ENCODE results near the gene MT4.

Gene MT4

DNA sequence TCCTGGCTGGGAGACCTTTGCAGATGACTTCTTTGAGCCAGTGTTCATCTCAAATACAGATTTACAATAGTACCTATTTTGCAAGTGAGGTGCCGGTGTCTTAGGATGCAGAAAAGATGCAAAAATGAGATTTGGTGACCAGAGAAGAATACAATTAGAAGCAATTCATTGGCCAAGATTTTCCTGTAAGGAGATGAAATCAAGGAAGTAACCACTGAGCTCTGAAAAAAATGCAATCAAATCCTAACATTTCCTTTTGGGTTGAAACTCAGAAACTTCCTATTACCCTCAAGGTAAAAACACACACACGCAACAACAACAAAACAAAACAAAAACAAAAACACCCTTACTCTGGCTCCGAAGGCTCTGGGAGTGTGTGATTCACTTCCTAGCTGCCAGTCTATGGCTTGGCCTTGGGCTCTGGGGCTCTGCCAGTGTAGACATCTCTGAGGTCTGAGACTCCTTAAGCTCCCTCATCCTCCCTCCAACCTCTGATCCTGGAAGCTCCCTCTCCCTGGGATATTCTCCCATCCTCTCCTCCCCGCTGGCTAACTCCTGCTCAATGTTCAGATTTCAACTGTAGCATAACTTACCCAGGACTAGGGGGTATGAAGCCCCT, 16.8 kb upstream of the MT4 start:
- peaks cover 19% of the 10 kb centered on the region for H3K4me1 ChIP-seq (ENCODE audit: insufficient read depth, low read length)
- no peaks in the 10 kb centered on the region for H3K9me3 ChIP-seq (ENCODE audit: control insufficient read depth, insufficient read depth, low read length)
- H3K36me3 ChIP-seq (ENCODE audit: insufficient read depth, low read length) = no peaks in the 10 kb centered on the region
- H3K9ac ChIP-seq (ENCODE audit: low read depth, low read length) = peak overlapping the region; percentile 5; the same call in 1 of the 2 replicates

- H3K9me3 ChIP-seq (ENCODE audit: control insufficient read depth, insufficient read depth, low read length) = no peaks in the 10 kb centered on the region
- H3K9ac ChIP-seq (ENCODE audit: low read depth, low read length) = no peak overlapping the region
- no peaks in the 10 kb centered on the region for H3K36me3 ChIP-seq (ENCODE audit: insufficient read depth, low read length)
- peaks cover 19% of the 10 kb centered on the region for H3K4me1 ChIP-seq (ENCODE audit: insufficient read depth, low read length)
Observed at GRCh38 chr16:56549161-56549560, 15.7 kb upstream of the MT4 start.

- H3K4me1 ChIP-seq (ENCODE audit: insufficient read depth, low read length) = peaks cover 19% of the 10 kb centered on the region
- H3K9me3 ChIP-seq (ENCODE audit: control insufficient read depth, insufficient read depth, low read length) = no peaks in the 10 kb centered on the region
- H3K9ac ChIP-seq (ENCODE audit: low read depth, low read length) = no peak overlapping the region
- no peaks in the 10 kb centered on the region for H3K36me3 ChIP-seq (ENCODE audit: insufficient read depth, low read length)
Observed at GRCh38 chr16:56549744-56550385, 15.0 kb upstream of the MT4 start.

- no peak overlapping the region for H3K9ac ChIP-seq (ENCODE audit: low read depth, low read length)
- no peaks in the 10 kb centered on the region for H3K9me3 ChIP-seq (ENCODE audit: control insufficient read depth, insufficient read depth, low read length)
- no peaks in the 10 kb centered on the region for H3K36me3 ChIP-seq (ENCODE audit: insufficient read depth, low read length)
- peaks cover 14% of the 10 kb centered on the region for H3K4me1 ChIP-seq (ENCODE audit: insufficient read depth, low read length)
Observed at GRCh38 chr16:56551796-56552738, 12.8 kb upstream of the MT4 start.

GRCh38 chr16:56554441-56554840, 10.4 kb upstream of the MT4 start:
- H3K36me3 ChIP-seq (ENCODE audit: insufficient read depth, low read length) = no peaks in the 10 kb centered on the region
- no peaks in the 10 kb centered on the region for H3K9me3 ChIP-seq (ENCODE audit: control insufficient read depth, insufficient read depth, low read length)
- H3K9ac ChIP-seq (ENCODE audit: low read depth, low read length) = no peak overlapping the region
- no peaks in the 10 kb centered on the region for H3K4me1 ChIP-seq (ENCODE audit: insufficient read depth, low read length)

DNA sequence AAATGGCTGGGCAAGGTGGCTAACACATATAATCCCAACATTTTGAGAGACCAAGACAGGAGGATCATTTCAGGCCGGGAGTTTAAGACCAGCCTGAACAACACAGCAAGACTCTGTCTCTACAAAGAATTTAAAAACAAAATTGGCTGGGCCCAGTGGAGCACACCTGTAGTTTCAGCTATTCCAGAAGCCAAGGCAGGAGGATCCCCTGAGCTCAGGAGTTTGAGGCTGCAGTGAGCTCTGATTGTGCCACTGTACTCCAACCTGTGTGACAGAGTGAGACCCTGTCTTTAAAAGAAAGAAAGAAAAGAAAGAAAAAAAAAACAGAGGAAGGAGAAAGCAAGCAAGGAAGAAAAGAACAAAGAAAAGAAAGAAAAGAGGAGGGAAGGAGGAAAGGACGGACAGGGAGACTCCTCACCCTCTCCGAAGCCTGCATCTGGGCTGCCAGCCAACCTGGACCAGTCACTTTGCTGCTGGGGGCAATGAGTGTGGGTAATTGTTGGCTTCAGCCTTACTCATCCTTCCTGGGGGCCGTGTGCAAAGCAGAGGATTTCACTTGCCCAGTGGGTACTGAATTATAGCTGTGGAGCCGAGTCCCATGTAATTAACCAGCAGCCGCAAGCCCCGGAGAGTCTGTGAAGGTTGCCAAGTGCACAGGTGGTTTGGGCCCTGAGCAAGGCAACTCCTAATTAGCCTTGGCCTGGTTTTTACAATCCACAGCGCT, 6.7 kb upstream of the MT4 start:
- no peaks in the 10 kb centered on the region for H3K4me1 ChIP-seq (ENCODE audit: insufficient read depth, low read length)
- H3K9ac ChIP-seq (ENCODE audit: low read depth, low read length) = no peak overlapping the region
- H3K36me3 ChIP-seq (ENCODE audit: insufficient read depth, low read length) = no peaks in the 10 kb centered on the region
- no peaks in the 10 kb centered on the region for H3K9me3 ChIP-seq (ENCODE audit: control insufficient read depth, insufficient read depth, low read length)

DNA sequence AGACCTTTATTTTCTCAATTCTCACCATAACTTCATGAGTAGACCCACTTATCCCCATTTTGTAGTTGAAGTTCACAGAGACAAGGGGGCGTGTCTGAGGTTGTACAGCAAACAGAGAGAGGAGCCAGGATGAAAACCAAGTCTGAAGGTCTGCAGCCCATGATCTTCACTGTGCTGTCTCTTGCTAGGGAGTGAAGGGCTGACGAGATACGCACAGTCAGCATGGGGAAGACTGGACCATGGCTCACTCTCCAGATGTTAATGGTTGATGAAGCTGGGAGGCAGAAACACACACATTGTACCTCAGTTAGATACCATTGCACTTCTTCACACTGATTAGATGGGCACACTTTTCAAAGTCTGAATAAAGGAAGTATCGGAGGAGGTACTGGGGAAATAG, 5.8 kb upstream of the MT4 start:
- H3K9ac ChIP-seq (ENCODE audit: low read depth, low read length) = no peak overlapping the region

GRCh38 chr16:56560447-56560846, 4.4 kb upstream of the MT4 start:
- Histone ChIP-seq H3K4me1 (ENCODE audit: insufficient read depth, low read length) (no peaks in the 10 kb centered on the region), H3K9ac (ENCODE audit: low read depth, low read length) (no peak overlapping the region), H3K36me3 (ENCODE audit: insufficient read depth, low read length) (no peaks in the 10 kb centered on the region), H3K9me3 (ENCODE audit: control insufficient read depth, insufficient read depth, low read length) (no peaks in the 10 kb centered on the region)

More for the DNA sequence above, 5.8 kb upstream of the MT4 start:
- no peaks in the 10 kb centered on the region for H3K36me3 ChIP-seq (ENCODE audit: insufficient read depth, low read length)
- H3K4me1 ChIP-seq (ENCODE audit: insufficient read depth, low read length) = no peaks in the 10 kb centered on the region
- no peaks in the 10 kb centered on the region for H3K9me3 ChIP-seq (ENCODE audit: control insufficient read depth, insufficient read depth, low read length)

DNA sequence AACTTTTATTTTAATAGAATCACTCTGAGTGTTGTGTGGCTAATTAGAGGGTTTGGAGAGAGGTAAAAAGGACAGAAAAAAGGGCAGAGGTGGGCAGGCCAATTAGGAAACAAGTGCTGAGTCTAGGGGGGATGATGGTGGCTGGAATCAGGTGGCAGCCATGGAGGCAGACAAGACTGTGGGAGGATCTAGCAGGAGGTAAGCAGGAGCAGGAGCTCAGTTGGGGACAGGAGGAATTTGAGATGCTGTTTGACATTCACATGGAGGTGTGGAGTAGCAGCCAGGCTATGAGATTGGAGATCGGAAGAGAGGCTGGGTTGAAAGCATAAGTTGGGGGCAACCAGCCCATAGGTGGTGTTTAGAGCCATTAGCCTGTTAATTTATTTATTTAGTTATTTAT, 3.7 kb upstream of the MT4 start:
- H3K9me3 ChIP-seq (ENCODE audit: control insufficient read depth, insufficient read depth, low read length) = no peaks in the 10 kb centered on the region
- no peaks in the 10 kb centered on the region for H3K36me3 ChIP-seq (ENCODE audit: insufficient read depth, low read length)
- no peak overlapping the region for H3K9ac ChIP-seq (ENCODE audit: low read depth, low read length)
- H3K4me1 ChIP-seq (ENCODE audit: insufficient read depth, low read length) = no peaks in the 10 kb centered on the region

DNA sequence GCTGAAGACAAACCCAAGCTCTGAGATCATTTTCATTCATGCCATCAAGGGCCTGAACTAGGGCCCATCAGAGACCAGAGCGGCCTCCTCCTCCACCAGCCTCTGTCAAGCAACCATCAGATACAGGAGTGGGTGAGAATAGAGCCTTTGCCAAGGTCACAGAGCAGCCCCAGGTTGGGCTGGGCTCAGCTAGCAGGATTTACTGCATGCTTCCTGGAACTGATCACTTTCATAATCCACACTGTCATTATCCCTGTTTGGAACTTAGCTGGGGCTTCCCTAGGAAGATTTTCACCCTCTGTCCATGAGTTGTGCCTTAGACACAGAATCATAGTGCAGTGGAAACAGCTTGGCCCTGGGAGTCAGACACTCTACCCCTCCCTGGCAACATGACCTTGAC, 5.1 kb downstream of the MT4 start:
- Histone ChIP-seq H3K4me1 (ENCODE audit: insufficient read depth, low read length) (no peaks in the 10 kb centered on the region), H3K36me3 (ENCODE audit: insufficient read depth, low read length) (no peaks in the 10 kb centered on the region), H3K9ac (ENCODE audit: low read depth, low read length) (no peak overlapping the region), H3K9me3 (ENCODE audit: control insufficient read depth, insufficient read depth, low read length) (peaks cover 6% of the 10 kb centered on the region; the same call in 1 of the 2 replicates)

GRCh38 chr16:56571525-56571924, 6.7 kb downstream of the MT4 start:
- Histone ChIP-seq H3K9me3 (ENCODE audit: control insufficient read depth, insufficient read depth, low read length) (peaks cover 7% of the 10 kb centered on the region; the same call in 1 of the 2 replicates), H3K9ac (ENCODE audit: low read depth, low read length) (no peak overlapping the region), H3K36me3 (ENCODE audit: insufficient read depth, low read length) (no peaks in the 10 kb centered on the region), H3K4me1 (ENCODE audit: insufficient read depth, low read length) (no peaks in the 10 kb centered on the region)

DNA sequence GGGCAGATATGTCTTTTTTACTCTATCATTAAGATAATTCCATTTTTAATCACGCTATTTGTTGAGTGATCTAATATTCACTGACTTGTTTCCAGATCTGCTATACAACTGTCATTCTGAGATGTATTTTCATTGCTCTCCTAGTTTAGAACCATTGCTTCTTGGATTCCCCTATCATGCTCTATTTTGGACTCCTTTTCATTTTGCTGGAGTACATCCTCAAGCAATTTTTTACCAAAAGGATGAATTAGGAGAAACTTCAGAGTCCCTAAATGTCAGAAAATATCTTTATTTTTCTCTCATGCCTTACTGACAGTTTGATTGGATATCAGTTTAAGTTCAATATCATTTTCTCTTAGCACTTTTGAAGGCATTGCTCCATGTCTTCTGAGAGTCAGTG, 9.8 kb downstream of the MT4 start:
- no peak overlapping the region for H3K9ac ChIP-seq (ENCODE audit: low read depth, low read length)
- no peaks in the 10 kb centered on the region for H3K4me1 ChIP-seq (ENCODE audit: insufficient read depth, low read length)
- H3K36me3 ChIP-seq (ENCODE audit: insufficient read depth, low read length) = no peaks in the 10 kb centered on the region
- H3K9me3 ChIP-seq (ENCODE audit: control insufficient read depth, insufficient read depth, low read length) = peaks cover 11% of the 10 kb centered on the region; the same call in 1 of the 2 replicates

DNA sequence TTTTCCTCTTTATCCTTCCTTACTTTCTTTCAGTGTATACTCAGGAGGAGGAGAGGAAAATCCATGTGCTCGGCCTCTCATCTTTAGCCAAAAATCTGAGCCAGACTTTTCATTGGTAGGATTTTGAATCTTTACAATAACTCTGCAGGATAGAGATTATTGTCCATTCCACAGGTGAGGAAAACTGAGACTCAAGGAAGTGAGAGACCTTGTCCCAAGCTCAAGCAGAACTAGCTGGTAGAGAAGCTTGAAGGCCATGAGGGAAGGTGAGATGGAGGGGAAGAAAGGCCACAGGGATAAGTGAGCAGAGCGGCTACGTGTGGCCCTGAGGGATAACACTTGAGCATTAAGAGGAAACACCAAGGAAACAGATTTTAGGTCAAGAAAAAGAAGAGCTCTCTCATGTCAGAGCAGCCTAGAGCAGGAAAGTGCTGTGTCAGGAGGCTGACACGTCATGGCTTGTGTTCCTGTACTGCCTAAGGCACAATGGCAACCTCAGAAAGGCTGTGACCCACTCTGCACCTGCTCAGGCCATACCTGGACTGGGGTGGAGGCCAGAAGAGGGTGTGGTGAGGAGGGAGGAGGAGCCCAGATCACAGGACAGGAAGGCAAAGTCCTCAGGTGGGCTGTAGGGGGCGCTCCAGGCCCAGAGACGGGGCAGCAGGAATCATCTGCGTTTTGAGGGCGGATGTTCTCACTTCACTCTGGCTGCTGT, 11.9 kb downstream of the MT4 start:
- Histone ChIP-seq H3K9me3 (ENCODE audit: control insufficient read depth, insufficient read depth, low read length) (peaks cover 11% of the 10 kb centered on the region; the same call in 1 of the 2 replicates), H3K9ac (ENCODE audit: low read depth, low read length) (no peak overlapping the region), H3K4me1 (ENCODE audit: insufficient read depth, low read length) (no peaks in the 10 kb centered on the region), H3K36me3 (ENCODE audit: insufficient read depth, low read length) (no peaks in the 10 kb centered on the region)

DNA sequence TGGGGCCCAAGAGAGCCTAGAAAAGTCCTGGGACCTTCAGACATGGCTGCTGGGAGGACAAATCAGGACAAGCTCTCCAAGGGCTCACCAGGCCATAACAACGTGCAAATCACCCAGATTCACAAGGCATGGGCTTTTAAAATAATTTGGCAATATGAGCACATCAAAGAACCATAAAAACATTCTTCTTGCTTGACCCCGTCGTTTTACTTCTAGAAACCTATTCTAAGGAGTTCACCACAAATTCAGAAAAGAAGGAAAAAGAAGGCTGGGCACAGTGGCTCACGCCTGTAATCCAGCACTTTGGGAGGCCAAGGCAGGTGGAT, 12.4 kb downstream of the MT4 start:
- no peaks in the 10 kb centered on the region for H3K4me1 ChIP-seq (ENCODE audit: insufficient read depth, low read length)
- H3K9ac ChIP-seq (ENCODE audit: low read depth, low read length) = no peak overlapping the region
- H3K36me3 ChIP-seq (ENCODE audit: insufficient read depth, low read length) = no peaks in the 10 kb centered on the region
- H3K9me3 ChIP-seq (ENCODE audit: control insufficient read depth, insufficient read depth, low read length) = peaks cover 11% of the 10 kb centered on the region; the same call in 1 of the 2 replicates

Measured in ES-I3 (cell line).